DLD1 (cell line): ENCODE results near the gene CBFA2T3.
"Not testable (repeated sequence)": the region's sequence is repeated elsewhere in the genome, so short reads cannot be mapped to it uniquely, and the experiment has no call there.

Experiments used
- in situ Hi-C: cut with HindIII; loops from 2 replicates; pipeline ENCODE4 v1.10.0; 2017; ENCODE audit warnings: low sequenced_read_pairs

Gene CBFA2T3

DNA sequence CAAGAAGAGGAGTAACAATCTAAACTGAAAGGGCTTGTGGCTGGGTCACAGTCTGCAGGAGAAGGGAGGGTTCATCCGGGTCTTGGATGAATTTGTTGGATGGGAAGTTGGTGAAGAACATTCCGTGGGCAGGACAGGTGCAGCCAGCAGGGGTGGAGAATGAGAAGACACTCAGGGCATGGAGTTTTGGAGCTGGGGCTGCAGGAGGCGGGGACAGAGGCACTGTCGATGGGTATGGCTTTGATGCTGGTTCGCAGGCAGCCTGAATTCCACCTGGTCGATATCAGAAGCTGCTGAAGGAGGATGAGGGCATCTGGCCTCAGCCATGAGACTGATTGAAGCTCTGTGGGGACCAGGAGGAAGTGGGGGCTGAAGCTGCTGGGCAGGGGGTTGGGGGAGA is 36.1 kb upstream of the CBFA2T3 start:
- in situ Hi-C loops, result no loop called here

DNA sequence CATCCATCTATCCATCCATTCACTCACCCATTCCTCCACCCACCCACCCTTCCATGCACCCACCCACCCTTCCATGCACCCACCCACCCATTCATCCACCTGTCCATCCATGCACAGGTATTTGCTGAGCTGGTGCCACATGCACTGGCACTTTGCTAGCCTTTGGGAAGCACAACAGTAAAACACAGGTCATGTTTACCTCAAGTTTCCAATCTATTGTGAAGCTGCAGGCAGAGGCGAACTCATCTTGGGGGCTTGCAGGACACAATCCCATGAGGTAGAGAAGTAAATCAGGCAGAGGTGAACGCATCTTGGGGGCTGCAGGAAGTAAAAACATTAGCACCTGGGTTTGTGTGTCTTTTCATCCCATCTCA is 35.6 kb upstream of the CBFA2T3 start:
- in situ Hi-C loops, result no loop called here

DNA sequence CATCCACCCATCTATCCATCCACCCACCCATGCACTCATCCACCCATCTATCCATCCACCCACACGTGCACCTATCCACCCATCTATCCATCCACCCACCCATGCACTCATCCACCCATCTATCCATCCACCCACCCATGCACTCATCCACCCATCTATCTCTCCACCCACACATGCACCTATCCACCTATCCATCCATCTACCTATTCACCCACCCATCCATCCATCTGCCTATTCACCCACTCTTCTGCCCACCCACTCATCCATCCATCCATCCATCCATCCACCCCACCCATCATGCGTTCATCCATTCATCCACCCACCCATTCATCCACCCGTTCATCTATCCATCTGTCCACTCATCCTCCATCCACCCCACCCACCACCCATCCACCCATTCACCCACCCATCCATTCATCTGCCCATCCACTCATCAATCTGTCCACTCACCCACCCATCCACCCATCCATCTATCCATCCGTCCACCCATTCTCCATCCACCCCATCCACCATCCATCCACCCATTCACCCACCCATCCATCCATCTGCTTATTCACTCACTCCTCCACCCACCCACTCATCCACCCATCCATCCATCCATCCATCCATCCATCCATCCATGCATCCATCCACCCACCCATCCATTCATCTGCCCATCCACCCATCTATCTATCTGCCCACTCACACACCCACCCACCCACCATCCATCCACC is 35.1 kb upstream of the CBFA2T3 start:
- in situ Hi-C loops, result no loop called here

DNA sequence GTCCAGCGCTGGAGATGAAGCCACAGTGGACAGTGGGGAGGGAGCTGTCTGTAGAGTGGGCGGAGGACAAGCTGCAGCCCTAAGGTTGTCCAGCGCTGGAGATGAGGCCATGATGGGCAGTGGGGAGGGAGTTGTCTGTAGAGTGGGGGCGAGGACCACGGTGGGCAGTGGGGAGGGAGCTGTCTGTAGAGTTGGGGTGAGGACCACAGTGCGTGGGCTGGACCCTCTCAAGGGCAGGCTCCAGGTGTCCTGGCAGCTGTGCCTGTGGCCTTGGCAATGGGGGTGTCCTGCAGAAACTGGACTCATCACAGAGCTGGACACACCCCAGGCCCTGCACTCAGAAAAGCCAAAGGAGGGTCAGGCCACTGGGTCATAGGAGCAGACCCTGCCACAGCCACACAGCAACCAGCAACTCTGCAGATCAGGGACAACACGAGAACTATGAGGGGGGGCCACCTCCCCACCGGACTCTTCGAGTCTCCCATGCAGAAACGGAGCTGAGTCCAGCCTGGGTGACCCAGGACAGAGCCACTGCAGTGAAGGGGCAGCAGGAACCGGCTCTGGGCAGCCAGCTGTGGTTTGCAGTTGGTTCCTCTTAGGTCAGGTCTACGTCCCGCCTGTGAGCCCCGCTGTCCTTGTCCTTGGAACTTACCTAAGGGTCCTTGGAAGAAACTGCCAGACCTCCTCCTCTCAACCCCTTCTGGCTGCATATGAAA is 33.4 kb upstream of the CBFA2T3 start:
- in situ Hi-C loops, result no loop called here

DNA sequence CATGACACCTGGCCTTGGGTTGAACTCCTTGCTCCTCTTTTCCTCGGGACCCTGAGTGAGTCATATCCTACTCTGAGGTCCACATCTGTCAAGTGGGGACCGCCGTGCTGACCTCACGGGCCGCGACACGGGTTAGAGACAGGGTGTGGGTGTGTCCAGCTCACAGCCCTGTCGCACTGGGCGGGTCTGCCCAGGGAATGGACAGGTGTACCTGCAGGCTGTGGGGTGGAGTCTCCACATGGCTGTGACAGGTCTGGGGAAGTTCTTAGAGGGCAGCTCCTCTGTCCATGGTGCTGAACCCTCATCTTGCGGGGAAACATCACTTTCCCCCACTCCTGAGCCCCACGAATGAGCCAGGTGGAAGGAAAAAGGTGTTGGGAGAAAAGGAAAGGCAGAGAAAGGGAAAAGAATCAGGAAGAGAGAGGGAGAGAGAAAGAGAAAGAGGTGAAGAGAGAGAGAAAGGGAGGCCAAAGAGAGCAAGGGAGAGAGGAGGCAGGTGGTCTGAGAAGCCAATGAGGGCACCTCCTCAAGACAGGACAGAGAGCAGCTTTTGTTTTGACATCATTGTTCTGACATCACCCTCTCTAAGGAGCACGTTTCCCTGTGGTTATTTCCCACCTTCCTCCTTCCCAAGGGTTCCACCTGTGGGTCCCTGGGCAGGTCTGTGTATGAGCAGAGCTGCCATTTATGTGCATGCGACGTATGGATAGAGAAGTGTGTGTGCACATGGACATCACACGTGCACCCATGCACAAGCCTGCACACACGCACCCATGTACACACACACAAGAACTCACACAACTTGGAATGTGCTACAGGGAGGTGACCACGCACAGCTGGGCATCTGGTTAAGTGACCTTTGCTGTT is 32.6 kb upstream of the CBFA2T3 start:
- in situ Hi-C loops, result no loop called here

DNA sequence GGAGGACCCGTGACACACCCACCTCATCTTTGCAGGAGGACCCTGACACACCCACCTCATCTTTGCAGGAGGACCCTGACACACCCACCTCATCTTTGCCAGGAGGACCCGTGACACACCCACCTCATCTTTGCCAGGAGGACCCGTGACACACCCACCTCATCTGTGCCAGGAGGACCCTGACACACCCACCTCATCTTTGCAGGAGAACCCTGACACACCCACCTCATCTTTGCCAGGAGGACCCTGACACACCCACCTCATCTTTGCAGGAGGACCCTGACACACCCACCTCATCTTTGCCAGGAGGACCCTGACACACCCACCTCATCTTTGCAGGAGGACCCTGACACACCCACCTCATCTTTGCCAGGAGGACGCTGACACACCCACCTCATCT is 31.8 kb upstream of the CBFA2T3 start:
- in situ Hi-C loops, result not testable (repeated sequence)

DNA sequence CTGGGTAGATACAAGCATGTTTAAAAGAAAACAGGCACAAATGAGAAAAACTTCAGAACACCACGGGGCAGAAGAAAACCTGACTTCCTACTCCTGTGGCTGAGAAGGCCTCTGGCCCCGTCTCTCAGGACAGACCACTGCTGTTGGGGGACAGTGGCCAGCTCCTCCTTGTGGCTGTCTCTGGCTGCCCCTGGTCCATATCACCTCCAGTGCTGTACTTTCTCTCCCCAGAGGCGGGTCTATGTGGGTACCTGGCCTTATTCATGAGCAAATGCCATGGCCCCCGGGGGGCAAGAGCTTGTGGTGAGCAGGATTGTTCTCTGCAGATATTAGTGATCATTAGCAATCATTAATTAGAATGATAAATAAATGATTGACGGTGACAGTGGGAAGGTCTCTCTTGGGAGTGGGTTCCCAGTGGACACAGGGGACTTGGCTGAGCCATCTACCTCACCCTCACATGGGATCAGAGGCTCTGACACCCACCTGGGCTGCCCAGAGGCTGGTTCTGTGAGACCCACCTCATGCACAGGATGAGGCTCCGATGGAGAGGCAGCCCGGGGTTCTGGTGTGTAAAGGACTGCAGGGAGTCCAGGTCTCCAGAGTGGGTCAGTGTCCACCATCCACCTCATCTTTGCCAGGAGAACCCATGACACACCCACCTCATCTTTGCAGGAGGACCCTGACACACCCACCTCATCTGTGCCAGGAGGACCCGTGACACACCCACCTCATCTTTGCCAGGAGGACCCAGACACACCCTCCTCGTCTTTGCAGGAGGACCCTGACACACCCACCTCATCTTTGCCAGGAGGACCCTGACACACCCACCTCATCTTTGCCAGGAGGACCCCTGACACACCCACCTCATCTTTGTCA is 30.6 kb upstream of the CBFA2T3 start:
- in situ Hi-C loops, result no loop called here

DNA sequence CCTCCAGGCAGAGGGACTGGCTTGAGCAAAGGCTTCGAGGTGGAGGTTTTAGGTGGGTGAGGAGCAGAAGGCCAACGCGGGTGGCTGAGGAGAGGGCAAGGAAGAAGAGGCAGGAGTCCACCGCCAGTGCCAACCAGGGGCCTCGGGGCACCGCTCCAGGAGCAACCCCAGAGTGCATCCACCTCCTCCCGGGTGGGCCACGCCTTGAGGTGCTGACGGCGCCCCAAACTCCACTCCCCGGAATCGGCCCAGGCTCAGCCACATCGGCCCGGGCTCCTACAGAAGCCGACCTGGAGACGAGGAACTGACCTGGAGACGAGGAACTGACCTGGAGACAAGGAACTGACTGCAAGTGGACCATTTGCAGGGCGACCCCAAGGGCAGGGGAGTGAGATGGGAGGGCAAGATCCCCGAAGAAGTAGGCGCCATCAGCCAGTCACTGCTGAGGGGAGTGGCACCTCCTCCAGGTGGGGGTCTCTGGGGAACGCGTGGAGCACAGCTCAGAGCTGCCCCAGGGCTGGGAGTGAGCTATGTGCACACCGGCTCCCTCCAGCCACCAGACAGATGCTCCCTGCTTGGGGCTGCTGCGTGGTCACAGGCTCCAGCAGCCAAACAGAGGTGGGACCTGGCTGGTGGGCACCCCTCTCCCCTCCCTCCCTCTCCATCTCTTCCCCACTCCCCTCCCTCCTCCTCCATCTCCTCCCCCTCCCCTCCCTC is 29.2 kb upstream of the CBFA2T3 start:
- in situ Hi-C loops, result no loop called here

DNA sequence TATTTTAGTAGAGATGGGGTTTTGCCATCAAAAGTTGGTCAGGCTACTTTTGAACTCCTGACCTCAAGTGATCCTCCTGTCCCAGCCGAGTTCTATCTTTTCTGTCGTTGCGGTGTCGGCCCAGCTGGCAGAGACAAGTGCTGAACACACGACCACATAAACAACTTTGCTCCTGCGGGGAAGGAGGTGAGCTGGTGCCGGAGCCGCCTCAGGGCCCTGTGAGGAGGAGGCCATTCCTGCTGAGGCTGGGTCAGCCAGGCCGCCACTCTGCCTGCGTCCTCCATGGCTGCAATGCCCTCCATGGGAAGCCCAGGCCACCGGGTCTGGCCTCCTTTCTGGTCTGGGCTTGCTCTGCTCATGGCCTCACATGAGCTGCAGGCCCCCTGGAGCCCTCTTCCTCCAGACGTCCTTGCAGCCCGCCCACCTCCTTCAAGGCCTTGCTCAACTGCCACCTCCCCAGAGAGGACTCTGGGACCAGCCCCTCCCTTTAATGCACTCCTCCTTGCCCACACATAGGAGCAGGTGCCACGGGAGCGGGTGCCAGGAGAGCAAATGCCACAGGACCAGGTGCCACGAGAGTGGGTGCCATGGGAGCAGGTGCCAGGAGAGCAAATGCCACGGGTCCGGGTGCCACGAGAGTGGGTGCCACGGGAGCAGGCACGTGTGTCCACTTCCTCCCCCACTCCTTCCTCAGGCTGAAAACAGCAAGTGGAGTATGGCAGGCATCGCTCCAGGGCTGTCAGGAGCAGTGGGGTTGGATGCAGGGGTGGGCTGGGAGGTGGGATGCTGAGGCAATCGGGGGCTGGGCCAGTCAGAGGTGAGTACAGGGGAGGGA is 28.4 kb upstream of the CBFA2T3 start:
- in situ Hi-C loops, result no loop called here

DNA sequence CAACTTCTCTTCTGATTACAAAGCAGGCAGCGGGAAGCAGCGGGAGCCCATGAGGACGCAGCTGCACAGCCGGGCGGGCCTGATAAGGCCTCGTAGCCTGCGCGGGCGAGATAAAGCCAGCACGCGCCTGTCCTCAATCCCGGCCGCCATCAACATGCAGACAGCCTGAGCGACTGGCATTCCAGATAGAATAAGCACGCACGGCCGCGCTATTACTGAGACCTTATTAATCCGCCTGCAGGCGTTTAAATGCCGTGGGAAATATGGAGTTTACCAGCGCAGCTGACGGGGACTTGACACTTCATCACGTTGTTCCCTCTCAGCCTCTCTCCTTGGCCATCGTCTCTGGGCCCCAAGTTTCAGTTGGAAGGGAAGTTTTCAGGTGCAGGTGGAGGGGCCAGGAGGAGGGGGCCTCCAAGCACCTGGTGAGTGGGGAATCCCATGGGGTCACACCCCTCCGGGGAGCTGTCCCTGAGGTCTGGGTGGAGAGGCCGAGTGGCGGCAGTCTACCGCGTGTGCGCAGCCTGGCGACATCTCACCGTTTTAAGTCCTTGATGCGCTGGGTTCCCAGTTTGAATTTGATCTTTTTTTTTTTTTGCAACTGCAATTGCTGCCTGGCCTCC is 27.3 kb upstream of the CBFA2T3 start:
- in situ Hi-C loops, result no loop called here

DNA sequence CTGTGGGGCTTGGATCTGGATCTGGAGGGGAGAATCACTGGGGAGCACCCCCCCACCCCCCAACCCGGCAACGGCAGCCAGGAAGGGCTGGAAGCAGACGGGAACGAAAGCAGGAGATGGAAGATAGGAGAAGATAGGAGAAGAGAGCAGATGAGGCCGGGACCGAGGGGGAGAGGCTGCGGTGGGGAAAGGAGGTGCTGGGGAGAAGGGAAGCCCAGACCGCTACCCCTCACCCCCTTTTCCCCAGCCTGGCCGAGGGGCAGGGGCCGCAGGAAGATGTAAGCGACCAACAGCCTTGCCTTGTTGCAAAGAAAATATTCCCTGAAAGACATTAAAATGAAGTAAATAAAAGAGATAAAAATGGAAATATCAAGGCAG is 26.8 kb upstream of the CBFA2T3 start:
- in situ Hi-C loops, result no loop called here

DNA sequence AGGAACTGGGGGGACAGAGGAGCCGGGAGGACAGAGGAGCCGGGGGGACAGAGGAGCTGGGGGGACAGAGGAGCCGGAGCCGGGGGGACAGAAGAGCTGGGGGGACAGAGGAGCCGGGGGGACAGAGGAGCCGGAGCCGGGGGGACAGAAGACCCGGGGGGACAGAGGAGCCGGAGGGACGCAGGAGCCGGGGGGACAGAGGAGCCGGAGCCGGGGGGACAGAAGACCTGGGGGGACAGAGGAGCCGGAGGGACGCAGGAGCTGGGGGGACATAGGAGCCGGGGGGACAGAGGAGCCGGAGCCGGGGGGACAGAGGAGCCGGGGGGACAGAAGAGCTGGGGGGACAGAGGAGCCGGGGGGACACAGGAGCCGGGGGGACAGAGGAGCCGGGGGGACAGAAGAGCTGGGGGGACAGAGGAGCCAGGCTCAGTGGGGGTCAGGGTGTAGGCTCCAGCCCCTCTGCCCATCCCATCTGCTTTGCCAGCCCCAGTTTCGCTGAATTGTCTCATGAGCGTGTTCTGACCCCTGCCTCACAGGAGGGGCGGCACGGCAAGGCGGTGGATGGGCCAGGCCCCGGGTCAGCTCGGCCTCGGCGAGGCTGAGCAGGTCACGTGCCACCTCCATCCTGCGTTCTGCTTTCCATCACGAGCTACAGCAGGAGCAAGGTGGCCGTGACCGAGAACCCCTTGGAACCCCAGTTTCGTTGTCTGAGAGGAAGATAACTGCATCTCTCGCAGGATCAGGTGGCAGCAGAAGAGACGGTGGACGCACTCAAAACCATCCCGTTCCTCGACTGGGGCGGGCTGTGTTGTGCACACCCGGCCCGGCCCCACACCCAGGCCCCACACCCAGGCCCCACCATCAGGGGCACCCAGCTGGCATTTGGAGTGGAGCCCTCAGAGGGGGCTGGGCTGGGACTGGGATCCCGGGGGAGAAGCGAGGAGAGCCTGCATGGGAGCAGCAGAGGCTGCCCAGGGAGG is 26.1 kb upstream of the CBFA2T3 start:
- in situ Hi-C loops, result no loop called here

DNA sequence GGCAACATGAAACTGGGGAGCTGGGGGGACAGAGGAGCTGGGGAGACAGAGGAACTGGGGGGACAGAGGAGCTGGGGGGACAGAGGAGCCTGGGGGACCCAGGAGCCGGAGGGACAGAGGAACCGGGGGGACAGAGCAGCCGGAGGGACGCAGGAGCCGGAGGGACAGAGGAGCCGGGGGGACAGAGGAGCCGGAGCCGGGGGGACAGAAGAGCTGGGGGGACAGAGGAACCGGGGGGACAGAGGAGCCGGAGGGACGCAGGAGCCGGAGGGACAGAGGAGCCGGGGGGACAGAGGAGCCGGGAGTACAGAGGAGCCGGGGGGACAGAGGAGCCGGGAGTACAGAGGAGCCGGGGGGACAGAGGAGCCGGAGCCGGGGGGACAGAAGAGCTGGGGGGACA is 25.1 kb upstream of the CBFA2T3 start:
- in situ Hi-C loops, result not testable (repeated sequence)

DNA sequence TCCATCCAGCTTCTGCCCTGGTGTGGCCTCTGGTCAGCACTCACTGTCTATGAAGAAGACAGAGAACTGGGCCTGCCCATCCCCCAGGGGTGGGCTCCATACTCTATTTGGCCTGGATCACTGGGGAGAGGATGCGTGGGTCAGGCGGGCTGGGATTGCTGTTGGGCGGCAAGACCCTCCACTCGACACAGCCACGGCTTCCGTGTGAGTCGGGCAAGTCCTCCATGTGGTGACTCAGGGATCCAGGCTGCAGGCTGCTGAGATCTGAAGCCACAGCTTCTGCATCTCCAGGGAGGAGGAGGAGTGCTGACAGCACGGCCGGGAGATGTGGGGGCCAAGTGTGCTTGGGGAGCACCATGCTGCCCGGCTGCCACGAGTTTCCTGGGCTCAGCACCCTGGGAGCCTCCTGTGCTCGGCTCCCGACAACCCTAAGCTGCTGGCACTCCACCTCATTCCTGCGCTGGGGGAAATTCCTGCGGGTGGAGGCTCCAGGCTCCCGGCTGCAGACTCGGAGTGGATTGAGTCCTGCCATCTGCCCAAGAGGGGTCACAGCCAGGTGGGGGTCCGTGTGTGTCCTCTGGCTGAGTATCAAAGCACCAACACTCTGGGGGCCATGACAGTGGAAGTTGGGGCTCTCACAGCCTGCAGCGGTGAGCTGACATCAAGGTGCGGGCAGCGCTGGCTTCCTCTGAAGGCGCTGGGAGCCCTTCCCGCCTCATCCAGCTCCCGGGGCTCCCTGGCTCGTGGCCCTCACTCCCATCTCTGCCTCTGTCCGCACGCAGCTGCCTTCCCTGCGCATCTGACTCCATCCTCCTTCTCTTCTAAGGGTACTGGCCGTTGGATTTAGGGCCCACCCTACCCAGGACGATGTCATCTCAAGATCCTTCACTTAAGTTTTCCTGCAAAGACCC is 24.4 kb upstream of the CBFA2T3 start:
- in situ Hi-C loops, result no loop called here

DNA sequence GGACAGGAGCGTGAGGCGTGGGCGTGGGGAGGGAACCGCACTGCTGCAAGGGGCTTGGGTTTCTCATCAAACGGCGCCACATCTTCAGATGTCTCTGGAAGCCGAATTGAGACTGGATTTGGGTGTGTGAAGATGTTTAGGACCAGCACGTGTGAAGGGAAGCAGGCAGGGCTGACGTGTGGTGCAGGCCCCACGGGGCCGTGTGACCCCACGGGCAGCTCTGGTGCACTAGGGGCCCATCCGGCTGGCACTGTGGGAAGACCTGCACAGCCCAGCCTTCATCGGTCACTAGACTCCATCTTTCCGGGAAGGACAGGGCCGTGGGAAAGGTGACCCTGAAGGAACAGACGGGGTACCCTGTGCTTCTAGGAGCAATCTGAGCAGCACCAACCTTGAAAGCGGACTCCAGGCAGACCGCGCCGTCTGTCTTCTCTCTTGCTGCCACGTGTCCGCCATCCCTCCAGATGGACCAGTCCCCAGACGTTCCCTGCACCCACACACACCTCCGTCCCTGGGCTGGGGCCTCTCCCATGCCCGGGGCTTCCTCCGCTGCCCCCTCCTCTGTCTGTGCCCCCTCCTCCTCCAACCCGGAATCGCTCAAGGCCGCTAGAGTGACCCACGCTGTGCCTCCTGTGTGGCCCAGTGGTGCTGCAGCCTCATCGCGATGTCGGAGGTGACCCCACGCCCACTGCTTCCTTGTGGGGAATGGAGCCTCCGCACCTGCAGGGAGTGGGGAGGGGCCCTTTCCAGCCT is 23.4 kb upstream of the CBFA2T3 start:
- in situ Hi-C loops, result no loop called here
